Measurements from ENCODE around the gene RNF150.

The RNF150 gene

GRCh38 chr4:140969296-140969695, 164.0 kb downstream of the RNF150 start:
- TF ChIP-seq CTCF (IDR thresholded peaks at IDR 0.05; ENCODE audit: borderline replicate concordance, insufficient read depth, low read depth, low read length) = no peak
- no peak overlapping the region for H3K4me3 ChIP-seq (ENCODE audit: low read depth, low read length)

GRCh38 chr4:140968371-140968770, 164.9 kb downstream of the RNF150 start:
- no peak overlapping the region for H3K4me3 ChIP-seq (ENCODE audit: low read depth, low read length)
- TF ChIP-seq CTCF (IDR thresholded peaks at IDR 0.05; ENCODE audit: borderline replicate concordance, insufficient read depth, low read depth, low read length) = no peak

GRCh38 chr4:140963883-140964282, 169.4 kb downstream of the RNF150 start:
- H3K4me3 ChIP-seq (ENCODE audit: low read depth, low read length) = no peak overlapping the region
- TF ChIP-seq CTCF (IDR thresholded peaks at IDR 0.05; ENCODE audit: borderline replicate concordance, insufficient read depth, low read depth, low read length) = no peak

- no peak overlapping the region for H3K4me3 ChIP-seq (ENCODE audit: low read depth, low read length)
- no peak for TF ChIP-seq CTCF (IDR thresholded peaks at IDR 0.05; ENCODE audit: borderline replicate concordance, insufficient read depth, low read depth, low read length)
Observed at GRCh38 chr4:140955641-140956040, 177.6 kb downstream of the RNF150 start.

GRCh38 chr4:140952717-140953116, 180.6 kb downstream of the RNF150 start:
- no peak overlapping the region for H3K4me3 ChIP-seq (ENCODE audit: low read depth, low read length)
- TF ChIP-seq CTCF (IDR thresholded peaks at IDR 0.05; ENCODE audit: borderline replicate concordance, insufficient read depth, low read depth, low read length) = no peak

GRCh38 chr4:140947506-140947905, 185.8 kb downstream of the RNF150 start:
- TF ChIP-seq CTCF (IDR thresholded peaks at IDR 0.05; ENCODE audit: borderline replicate concordance, insufficient read depth, low read depth, low read length) = no peak
- no peak overlapping the region for H3K4me3 ChIP-seq (ENCODE audit: low read depth, low read length)

- TF ChIP-seq CTCF (IDR thresholded peaks at IDR 0.05; ENCODE audit: borderline replicate concordance, insufficient read depth, low read depth, low read length) = no peak
- no peak overlapping the region for H3K4me3 ChIP-seq (ENCODE audit: low read depth, low read length)
Observed at GRCh38 chr4:140945106-140945505, 188.2 kb downstream of the RNF150 start.
